WTC11 (cell line): ENCODE data around the gene MPP2. TPM values are rescaled to one million over a fixed set of nuclear protein-coding genes. Genes with fewer than 3 reads are reported as not detected.

Experiments
- ATAC-seq: fragments of 200-7000 bp; cut with Tn5 transposase; 2 replicates; pipeline ENCODE4 v1.10.0; 2021; ENCODE audit warnings: mild to moderate bottlenecking, moderate library complexity
- CTCF ChIA-PET: fragments of 300-600 bp; sonication (Branson Sonifier 250); formaldehyde crosslinking; loops from one replicate; lab custom pipeline; 2021; ENCODE audit warnings: antibody characterized with exemption; lab: Charles Lee
- POLR2A ChIA-PET: fragments of 350-600 bp; sonication (Branson Sonifier 250); formaldehyde crosslinking; loops from one replicate; lab custom pipeline; 2021; ENCODE audit warnings: antibody characterized with exemption; lab: Charles Lee
- DNase-seq: peaks from one replicate; pipeline ENCODE4 v3.0.0; 2021; ENCODE audit warnings: low spot score
- H3K27ac Mint-ChIP-seq: 2 replicates; pipeline ENCODE4 v1.8.0; 2021; ENCODE audit warnings: mixed read lengths
- H3K27me3 Mint-ChIP-seq: 2 replicates; pipeline ENCODE4 v1.8.0; 2021; ENCODE audit warnings: low read depth, mild to moderate bottlenecking, moderate library complexity, mixed read lengths
- H3K36me3 Mint-ChIP-seq: 2 replicates; pipeline ENCODE4 v1.8.0; 2021; ENCODE audit warnings: mixed read lengths
- H3K4me1 Mint-ChIP-seq: 2 replicates; pipeline ENCODE4 v1.8.0; 2022; ENCODE audit warnings: mixed read lengths
- H3K4me3 Mint-ChIP-seq: 2 replicates; pipeline ENCODE4 v1.8.0; 2021; ENCODE audit warnings: mild to moderate bottlenecking, moderate library complexity, mixed read lengths
- H3K9me3 Mint-ChIP-seq: 2 replicates; pipeline ENCODE4 v1.8.0; 2021; ENCODE audit warnings: mixed read lengths
- ATF6 ChIP-seq: sonication (generic); formaldehyde crosslinking; IDR thresholded peaks from 2 replicates; pipeline ENCODE4 v1.8.1; 2023; ENCODE audit warnings: mild to moderate bottlenecking, missing genetic modification reagents
- FOXK1 ChIP-seq: sonication (generic); formaldehyde crosslinking; IDR thresholded peaks from 2 replicates; pipeline ENCODE4 v1.8.0; 2022; ENCODE audit warnings: mild to moderate bottlenecking, moderate library complexity, missing genetic modification reagents
- HMGXB4 ChIP-seq: sonication (generic); formaldehyde crosslinking; IDR thresholded peaks from 2 replicates; pipeline ENCODE4 v1.8.1; 2023; ENCODE audit warnings: mild to moderate bottlenecking, moderate library complexity, missing genetic modification reagents
- IRF2 ChIP-seq: sonication (generic); formaldehyde crosslinking; IDR thresholded peaks from 2 replicates; pipeline ENCODE4 v1.8.0; 2022; ENCODE audit warnings: low read depth, missing genetic modification reagents, borderline replicate concordance
- MXD4 ChIP-seq: fragments of 250-450 bp; sonication (Bioruptor Pico); IDR thresholded peaks from 2 replicates; pipeline ENCODE4 v1.8.0; 2021; ENCODE audit warnings: mild to moderate bottlenecking, moderate library complexity, borderline replicate concordance
- NFE2L1 ChIP-seq: sonication (generic); formaldehyde crosslinking; IDR thresholded peaks from 2 replicates; pipeline ENCODE4 v1.8.1; 2023; ENCODE audit warnings: missing genetic modification reagents
- NR1H2 ChIP-seq: sonication (generic); formaldehyde crosslinking; IDR thresholded peaks from 2 replicates; pipeline ENCODE4 v1.9.0; 2021; ENCODE audit warnings: mild to moderate bottlenecking, moderate library complexity, missing genetic modification reagents
- PRRX2 ChIP-seq: fragments of 250-450 bp; sonication (Bioruptor Pico); IDR thresholded peaks from 2 replicates; pipeline ENCODE4 v1.8.0; 2021; ENCODE audit warnings: mild to moderate bottlenecking
- TP53 ChIP-seq: sonication (generic); formaldehyde crosslinking; IDR thresholded peaks from 2 replicates; pipeline ENCODE4 v1.8.1; 2023; ENCODE audit warnings: mild to moderate bottlenecking, missing genetic modification reagents
- ZNF138 ChIP-seq: sonication (generic); formaldehyde crosslinking; conservative IDR thresholded peaks from 2 replicates; pipeline ENCODE4 v1.8.1; 2022; ENCODE audit warnings: mild to moderate bottlenecking, moderate library complexity, missing genetic modification reagents
- ZNF317 ChIP-seq: sonication (generic); formaldehyde crosslinking; IDR thresholded peaks from 2 replicates; pipeline ENCODE4 v1.8.1; 2023; ENCODE audit warnings: low read depth, mild to moderate bottlenecking, moderate library complexity, missing genetic modification reagents, borderline replicate concordance
- ZNF416 ChIP-seq: fragments of 250-450 bp; sonication (Bioruptor Pico); IDR thresholded peaks from 2 replicates; pipeline ENCODE4 v1.9.0; 2021; ENCODE audit warnings: mild to moderate bottlenecking, inconsistent platforms
- total RNA-seq: library from RNA; stranded (reverse); gene quantifications from 3 replicates; pipeline ENCODE4 v1.2.3, GENCODE V29; 2021
- TF ChIP-seq, protein P1 (sequence below): sonication (generic); formaldehyde crosslinking; conservative IDR thresholded peaks from 2 replicates; pipeline ENCODE4 v1.8.1; 2023; ENCODE audit warnings: mild to moderate bottlenecking, low read depth, missing genetic modification reagents, moderate library complexity
- TF ChIP-seq, protein P2 (sequence below): fragments of 250-450 bp; sonication (Bioruptor Pico); IDR thresholded peaks from 2 replicates; pipeline ENCODE4 v2.1.2; 2022; ENCODE audit warnings: mild to moderate bottlenecking, moderate library complexity
- TF ChIP-seq, protein P3 (sequence below): fragments of 200-600 bp; IDR thresholded peaks from 2 replicates; pipeline ENCODE4 v1.8.0; 2022; ENCODE audit warnings: antibody characterized with exemption
- TF ChIP-seq, protein P4 (sequence below): fragments of 250-450 bp; sonication (Bioruptor Pico); conservative IDR thresholded peaks from 2 replicates; pipeline ENCODE4 v1.9.0; 2021; ENCODE audit warnings: mild to moderate bottlenecking

The MPP2 gene
- total RNA-seq, 1 experiment from 2014 or later: 29.3 TPM

DNA sequence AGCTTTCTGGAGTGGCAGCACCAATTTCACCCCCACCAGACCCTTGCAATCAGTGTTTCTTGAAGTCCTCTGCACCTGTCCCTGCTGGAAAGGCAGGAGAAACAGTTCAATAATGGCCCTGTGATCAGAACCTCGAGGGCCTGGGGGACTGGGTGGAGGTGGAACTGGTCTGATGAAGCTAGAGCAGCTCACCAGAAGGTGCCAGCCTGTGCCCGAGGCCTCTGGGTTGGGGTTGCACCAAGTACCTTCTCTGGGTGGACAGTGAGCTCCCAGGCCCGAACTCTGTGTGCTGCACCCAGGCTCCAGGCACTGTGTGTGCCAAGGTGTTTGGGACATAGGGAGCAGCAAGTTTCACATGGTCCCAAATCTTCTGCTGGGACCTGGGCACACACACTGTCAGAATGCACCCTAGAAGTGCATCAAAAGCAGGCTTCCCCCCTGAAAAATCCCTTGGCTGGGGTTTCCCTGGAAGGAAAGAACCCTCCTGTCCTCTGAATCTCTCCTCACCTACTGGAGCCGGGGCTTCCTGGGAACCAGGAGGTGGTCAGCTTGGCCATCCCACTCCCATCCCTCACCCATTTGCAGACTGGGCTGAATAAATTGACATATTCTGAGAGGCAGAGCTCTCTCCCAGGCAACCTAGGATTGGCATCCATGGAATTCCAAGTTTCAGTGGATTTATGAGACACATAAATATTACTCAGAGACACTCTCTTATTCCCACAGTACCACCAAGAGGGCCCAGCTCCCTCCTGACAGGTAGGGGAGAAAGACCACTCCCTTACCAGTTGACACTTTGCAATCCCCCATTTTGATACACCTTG is 43.0 kb downstream of the MPP2 start (continued):
- TF ChIP-seq ATF6 (CRISPR knock-in tag) (no peak), FOXK1 (no peak), HMGXB4 (CRISPR knock-in tag) (no peak)
- TF ChIP-seq, protein P1, sequence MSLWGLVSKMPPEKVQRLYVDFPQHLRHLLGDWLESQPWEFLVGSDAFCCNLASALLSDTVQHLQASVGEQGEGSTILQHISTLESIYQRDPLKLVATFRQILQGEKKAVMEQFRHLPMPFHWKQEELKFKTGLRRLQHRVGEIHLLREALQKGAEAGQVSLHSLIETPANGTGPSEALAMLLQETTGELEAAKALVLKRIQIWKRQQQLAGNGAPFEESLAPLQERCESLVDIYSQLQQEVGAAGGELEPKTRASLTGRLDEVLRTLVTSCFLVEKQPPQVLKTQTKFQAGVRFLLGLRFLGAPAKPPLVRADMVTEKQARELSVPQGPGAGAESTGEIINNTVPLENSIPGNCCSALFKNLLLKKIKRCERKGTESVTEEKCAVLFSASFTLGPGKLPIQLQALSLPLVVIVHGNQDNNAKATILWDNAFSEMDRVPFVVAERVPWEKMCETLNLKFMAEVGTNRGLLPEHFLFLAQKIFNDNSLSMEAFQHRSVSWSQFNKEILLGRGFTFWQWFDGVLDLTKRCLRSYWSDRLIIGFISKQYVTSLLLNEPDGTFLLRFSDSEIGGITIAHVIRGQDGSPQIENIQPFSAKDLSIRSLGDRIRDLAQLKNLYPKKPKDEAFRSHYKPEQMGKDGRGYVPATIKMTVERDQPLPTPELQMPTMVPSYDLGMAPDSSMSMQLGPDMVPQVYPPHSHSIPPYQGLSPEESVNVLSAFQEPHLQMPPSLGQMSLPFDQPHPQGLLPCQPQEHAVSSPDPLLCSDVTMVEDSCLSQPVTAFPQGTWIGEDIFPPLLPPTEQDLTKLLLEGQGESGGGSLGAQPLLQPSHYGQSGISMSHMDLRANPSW (CRISPR knock-in tag): no peak

- no peak for TF ChIP-seq ZNF416 (CRISPR knock-in tag)
- TF ChIP-seq ZNF138 (CRISPR knock-in tag): no peak
- TF ChIP-seq TP53 (CRISPR knock-in tag): no peak
- TF ChIP-seq, protein P2, sequence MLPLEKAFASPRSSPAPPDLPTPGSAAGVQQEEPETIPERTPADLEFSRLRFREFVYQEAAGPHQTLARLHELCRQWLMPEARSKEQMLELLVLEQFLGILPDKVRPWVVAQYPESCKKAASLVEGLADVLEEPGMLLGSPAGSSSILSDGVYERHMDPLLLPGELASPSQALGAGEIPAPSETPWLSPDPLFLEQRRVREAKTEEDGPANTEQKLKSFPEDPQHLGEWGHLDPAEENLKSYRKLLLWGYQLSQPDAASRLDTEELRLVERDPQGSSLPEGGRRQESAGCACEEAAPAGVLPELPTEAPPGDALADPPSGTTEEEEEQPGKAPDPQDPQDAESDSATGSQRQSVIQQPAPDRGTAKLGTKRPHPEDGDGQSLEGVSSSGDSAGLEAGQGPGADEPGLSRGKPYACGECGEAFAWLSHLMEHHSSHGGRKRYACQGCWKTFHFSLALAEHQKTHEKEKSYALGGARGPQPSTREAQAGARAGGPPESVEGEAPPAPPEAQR: no peak
- no peak for TF ChIP-seq FOXK1
- no peak for TF ChIP-seq MXD4
- TF ChIP-seq PRRX2 (CRISPR knock-in tag): no peak
- TF ChIP-seq, protein P3, sequence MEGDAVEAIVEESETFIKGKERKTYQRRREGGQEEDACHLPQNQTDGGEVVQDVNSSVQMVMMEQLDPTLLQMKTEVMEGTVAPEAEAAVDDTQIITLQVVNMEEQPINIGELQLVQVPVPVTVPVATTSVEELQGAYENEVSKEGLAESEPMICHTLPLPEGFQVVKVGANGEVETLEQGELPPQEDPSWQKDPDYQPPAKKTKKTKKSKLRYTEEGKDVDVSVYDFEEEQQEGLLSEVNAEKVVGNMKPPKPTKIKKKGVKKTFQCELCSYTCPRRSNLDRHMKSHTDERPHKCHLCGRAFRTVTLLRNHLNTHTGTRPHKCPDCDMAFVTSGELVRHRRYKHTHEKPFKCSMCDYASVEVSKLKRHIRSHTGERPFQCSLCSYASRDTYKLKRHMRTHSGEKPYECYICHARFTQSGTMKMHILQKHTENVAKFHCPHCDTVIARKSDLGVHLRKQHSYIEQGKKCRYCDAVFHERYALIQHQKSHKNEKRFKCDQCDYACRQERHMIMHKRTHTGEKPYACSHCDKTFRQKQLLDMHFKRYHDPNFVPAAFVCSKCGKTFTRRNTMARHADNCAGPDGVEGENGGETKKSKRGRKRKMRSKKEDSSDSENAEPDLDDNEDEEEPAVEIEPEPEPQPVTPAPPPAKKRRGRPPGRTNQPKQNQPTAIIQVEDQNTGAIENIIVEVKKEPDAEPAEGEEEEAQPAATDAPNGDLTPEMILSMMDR: no peak
- TF ChIP-seq, protein P4, sequence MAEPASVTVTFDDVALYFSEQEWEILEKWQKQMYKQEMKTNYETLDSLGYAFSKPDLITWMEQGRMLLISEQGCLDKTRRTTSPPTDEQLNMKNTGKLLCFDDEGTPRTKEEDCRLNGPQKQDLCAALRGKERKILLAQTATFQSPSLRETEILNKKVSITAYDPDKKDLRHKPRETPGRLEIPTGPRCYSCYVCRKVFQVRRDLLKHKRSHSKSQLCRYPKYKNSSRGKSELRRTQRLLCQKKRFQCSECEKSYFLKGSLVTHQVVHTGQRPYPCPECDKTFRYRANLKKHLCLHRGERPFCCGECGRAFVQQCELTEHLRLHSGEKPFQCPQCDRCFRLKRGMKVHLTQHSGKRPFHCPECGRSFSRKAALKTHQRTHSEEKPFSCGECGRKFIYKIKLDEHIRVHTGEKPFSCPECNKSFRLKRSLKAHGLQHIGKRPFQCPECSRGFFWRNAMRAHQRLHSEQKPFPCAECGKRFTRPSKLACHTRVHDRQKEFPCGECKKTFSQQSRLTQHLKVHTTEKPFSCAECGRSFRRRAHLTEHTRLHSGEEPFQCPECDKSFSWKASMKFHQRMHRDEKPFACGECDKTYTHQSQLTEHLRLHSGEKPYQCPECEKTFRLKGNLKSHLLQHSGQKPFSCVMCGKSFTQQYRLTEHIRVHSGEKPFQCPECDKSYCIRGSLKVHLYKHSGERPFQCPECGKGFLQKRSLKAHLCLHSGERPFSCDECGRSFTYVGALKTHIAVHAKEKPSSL (CRISPR knock-in tag): no peak
- TF ChIP-seq ZNF317 (CRISPR knock-in tag): no peak
- no peak for TF ChIP-seq NFE2L1
- TF ChIP-seq NR1H2 (CRISPR knock-in tag): no peak
- no peak for TF ChIP-seq IRF2
- H3K27ac Mint-ChIP-seq: no peak overlapping the region
- no peak overlapping the region for H3K4me3 Mint-ChIP-seq
- DNase-seq (no peak), ATAC-seq (no peak)
- no peaks in the 10 kb centered on the region for H3K36me3 Mint-ChIP-seq
- H3K27me3 Mint-ChIP-seq: peaks cover 4% of the 10 kb centered on the region; the same call in 1 of the 2 replicates
- no peaks in the 10 kb centered on the region for H3K4me1 Mint-ChIP-seq
- no peaks in the 10 kb centered on the region for H3K9me3 Mint-ChIP-seq
- ChIA-PET CTCF (interaction anchor here (3.7 kb wide), 1 partner anchor 15 kb away, joined by 24 read pairs; the partner anchor contains the start of gene CD300LG), POLR2A (no interaction called here)
Measured at GRCh38 chr17:43861960-43862359, 45.4 kb downstream of the MPP2 start.
